Ovary (tissue), 3 donors: ENCODE results near the gene OR5B21.

Experiments
- EP300 ChIP-seq: sonication (generic); formaldehyde crosslinking; IDR thresholded peaks from one replicate; pipeline ENCODE4 v1.6.1; 2017; ENCODE audit warnings: antibody characterized with exemption
- POLR2A ChIP-seq: fragments of 450-650 bp; IDR thresholded peaks from one replicate; pipeline ENCODE4 v1.6.1; 2017; ENCODE audit warnings: antibody characterized with exemption, mild to moderate bottlenecking, moderate library complexity
- TF ChIP-seq, protein P1 (sequence below), 3 donors: fragments of 450-650 bp in 2 of 3; fragments of 200-600 bp in 1 of 3; IDR thresholded peaks; one replicate each; pipeline versions ENCODE4 v1.5.1 to v1.8.0; 2016 to 2022; ENCODE audit warnings: antibody characterized with exemption in 3 of 3, mild to moderate bottlenecking in 1 of 3
- donor health status: DM: no; HTN: no; CAD: no.

DNA sequence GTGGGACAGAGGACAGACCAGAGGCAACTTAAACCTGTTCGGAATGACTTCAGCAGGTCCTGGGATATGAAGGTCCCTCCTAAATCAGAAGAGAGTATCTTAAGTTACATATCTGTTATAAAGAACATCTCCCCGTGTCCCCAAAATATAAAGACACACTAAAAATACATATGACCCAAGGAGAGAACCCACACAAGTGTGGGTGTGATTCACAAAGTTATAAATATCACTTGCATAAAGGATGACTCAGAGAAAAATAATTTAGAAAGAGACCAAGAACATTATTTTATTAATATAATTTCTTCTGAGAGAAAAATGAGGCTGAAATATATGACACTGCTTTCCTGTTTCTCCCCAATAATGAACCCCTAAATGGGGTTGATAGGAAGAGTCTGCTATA is 14.2 kb downstream of the OR5B21 start:
- TF ChIP-seq, protein P1, sequence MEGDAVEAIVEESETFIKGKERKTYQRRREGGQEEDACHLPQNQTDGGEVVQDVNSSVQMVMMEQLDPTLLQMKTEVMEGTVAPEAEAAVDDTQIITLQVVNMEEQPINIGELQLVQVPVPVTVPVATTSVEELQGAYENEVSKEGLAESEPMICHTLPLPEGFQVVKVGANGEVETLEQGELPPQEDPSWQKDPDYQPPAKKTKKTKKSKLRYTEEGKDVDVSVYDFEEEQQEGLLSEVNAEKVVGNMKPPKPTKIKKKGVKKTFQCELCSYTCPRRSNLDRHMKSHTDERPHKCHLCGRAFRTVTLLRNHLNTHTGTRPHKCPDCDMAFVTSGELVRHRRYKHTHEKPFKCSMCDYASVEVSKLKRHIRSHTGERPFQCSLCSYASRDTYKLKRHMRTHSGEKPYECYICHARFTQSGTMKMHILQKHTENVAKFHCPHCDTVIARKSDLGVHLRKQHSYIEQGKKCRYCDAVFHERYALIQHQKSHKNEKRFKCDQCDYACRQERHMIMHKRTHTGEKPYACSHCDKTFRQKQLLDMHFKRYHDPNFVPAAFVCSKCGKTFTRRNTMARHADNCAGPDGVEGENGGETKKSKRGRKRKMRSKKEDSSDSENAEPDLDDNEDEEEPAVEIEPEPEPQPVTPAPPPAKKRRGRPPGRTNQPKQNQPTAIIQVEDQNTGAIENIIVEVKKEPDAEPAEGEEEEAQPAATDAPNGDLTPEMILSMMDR (IDR thresholded peaks at IDR 0.05): no peak
- TF ChIP-seq POLR2A: no peak
- TF ChIP-seq EP300: no peak
